HEK293 (cell line): ENCODE measurements around the gene SETD2.

ENCODE experiments used
- CTCF ChIP-seq: fragments of 450-650 bp; formaldehyde crosslinking; IDR thresholded peaks from 2 replicates; pipeline ENCODE4 v1.5.1; 2016; ENCODE audit warnings: missing biosample characterization, missing genetic modification characterization
- PRDM6 ChIP-seq: fragments of 450-650 bp; formaldehyde crosslinking; IDR thresholded peaks from 2 replicates; pipeline ENCODE4 v1.5.1; 2017; ENCODE audit warnings: missing biosample characterization, missing genetic modification characterization
- ZNF138 ChIP-seq: fragments of 450-650 bp; formaldehyde crosslinking; IDR thresholded peaks from 2 replicates; pipeline ENCODE4 v1.5.1; 2016; ENCODE audit warnings: missing biosample characterization, missing genetic modification characterization, borderline replicate concordance
- ZNF514 ChIP-seq: fragments of 450-650 bp; formaldehyde crosslinking; IDR thresholded peaks from 2 replicates; pipeline ENCODE4 v1.5.1; 2016; ENCODE audit warnings: missing biosample characterization, missing genetic modification characterization
- ZNF707 ChIP-seq: fragments of 450-650 bp; formaldehyde crosslinking; IDR thresholded peaks from 2 replicates; pipeline ENCODE4 v1.5.1; 2016; ENCODE audit warnings: missing biosample characterization, missing genetic modification characterization

DNA sequence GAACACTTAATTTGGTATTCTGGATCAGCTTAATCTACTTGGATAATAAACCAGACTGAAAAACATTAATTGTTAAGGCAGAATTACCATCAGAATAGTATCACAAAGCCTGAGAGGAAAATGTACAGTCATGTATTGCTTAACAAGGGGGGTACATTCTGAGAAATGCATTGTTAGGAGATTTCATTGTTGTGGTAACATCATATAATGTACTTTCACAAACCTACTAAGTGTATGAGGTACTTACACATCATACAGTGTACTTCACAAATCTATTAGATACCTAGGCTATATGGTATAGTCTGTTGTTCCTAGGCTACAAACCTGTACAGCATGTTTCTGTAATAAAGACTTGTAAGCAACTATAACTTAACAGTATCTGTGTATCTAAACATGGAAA lies 116.2 kb downstream of the SETD2 start:
- TF ChIP-seq ZNF514 (tag by site-specific recombination) (no peak), CTCF (tag by site-specific recombination) (no peak), PRDM6 (tag by site-specific recombination) (no peak), ZNF707 (tag by site-specific recombination) (no peak), ZNF138 (tag by site-specific recombination) (no peak)
